Measurements from ENCODE around the gene UBE2H.

GRCh38 chr7:129848436-129848835 is 104.3 kb downstream of the UBE2H start:
- TF ChIP-seq CTCF (IDR thresholded peaks at IDR 0.05 in 8 of 11, conservative IDR thresholded peaks at IDR 0.05 in 3 of 11), result no peak
- TF ChIP-seq POLR2A (IDR thresholded peaks at IDR 0.05), result no peak

Data from spleen (tissue), 7 donors.